ENCODE results near the gene BEST4.

The BEST4 gene

GRCh38 chr1:44788120-44788860, at the start of gene BEST4:
BEST4 (minus strand) TSS chr1:44788170; CDS start chr1:44787705, 465 bp downstream.
- in situ Hi-C loops (cut with MboI; ENCODE audit: low sequenced_read_pairs) = no loop called here

DNA sequence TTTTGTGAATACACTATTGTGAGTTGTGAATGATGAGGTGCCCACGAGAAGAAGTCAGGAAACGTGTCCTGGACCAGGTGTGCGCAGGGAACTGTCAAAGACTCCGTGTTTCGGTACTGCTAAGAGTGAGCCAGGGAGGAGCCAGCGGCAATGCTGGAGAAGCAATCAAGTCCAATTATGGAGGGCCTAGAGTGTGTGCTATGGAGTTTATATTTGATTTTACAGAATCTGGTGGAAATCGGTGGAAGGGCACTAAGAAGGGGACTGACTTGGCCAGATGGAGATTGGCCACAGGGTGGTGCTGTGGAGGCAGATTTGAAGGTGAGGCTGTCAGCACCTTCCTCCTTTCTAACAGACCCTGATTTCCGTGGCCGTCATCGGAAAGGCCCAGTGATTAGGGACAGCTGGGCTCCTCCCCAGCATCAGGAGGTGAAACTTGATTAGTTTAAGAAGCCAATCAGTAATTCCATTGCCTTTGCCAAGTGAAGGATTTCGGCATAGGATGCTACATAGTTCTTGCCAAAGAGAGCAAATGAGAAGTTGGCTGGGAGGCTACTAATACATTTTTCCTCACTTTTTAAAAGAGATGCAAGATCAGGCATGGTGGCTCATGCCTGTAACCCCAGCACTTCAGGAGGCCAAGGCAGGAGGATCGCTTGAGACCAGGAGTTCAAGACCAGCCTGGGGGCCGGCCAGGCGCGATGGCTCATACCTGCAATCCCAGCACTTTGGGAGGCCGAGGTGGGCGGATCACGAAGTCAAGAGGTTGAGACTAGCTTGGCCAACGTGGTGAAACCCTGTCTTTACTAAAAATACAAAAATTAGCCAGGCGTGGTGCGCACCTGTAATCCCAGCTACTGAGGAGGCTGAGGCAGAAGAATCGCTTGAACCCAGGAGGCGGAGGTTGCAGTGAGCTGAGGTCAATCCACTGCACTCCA, 48.0 kb upstream of the BEST4 start:
- in situ Hi-C loops (cut with MboI; ENCODE audit: low sequenced_read_pairs) = no loop called here

GRCh38 chr1:44834328-44834727, 46.4 kb upstream of the BEST4 start:
- in situ Hi-C loops (cut with MboI; ENCODE audit: low sequenced_read_pairs) = no loop called here

- in situ Hi-C loops (cut with MboI; ENCODE audit: low sequenced_read_pairs) = no loop called here
Observed at GRCh38 chr1:44832056-44832705, 44.2 kb upstream of the BEST4 start.

DNA sequence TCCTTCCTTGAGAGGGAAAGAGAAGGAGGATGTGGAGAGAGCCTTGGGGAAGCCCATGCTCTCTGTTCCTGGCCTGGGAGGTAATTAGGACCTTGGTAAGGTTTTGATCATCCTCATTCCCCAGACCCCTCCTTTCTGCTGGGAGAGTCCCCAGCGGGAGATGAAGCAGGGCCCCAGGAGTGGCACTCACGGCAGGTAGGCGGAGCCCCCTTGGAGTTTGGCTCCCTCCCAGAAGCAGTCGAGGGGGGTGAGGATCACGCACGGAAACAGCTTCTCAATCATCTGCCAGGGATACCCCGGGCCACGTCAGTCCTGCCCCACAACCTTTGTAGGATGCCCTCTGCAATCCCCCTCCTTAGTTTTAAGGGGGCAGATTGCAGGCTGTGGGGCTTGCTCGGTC, 43.5 kb upstream of the BEST4 start:
- in situ Hi-C loops (cut with MboI; ENCODE audit: low sequenced_read_pairs) = no loop called here

DNA sequence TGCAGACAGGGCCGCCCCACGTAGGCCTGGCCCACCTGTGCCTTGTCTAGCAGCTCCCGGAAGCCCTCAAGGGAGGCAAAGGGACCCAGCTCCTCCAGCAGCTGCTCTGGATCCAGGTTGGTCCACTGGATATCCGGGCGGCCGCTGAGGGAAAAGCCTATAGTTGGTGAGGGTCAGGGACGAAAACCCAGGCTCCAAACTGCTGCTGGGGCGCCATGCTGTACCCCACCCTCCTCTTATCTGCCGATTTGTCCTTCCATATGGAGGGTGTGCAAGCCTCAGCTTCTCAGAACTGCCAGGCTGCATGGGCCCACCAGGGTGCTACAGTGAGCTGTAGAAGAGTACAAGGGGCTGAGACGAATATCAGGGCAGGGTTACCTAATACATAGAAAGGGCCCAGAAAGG, 42.9 kb upstream of the BEST4 start:
- in situ Hi-C loops (cut with MboI; ENCODE audit: low sequenced_read_pairs) = no loop called here

GRCh38 chr1:44829506-44830384, 41.8 kb upstream of the BEST4 start:
- in situ Hi-C loops (cut with MboI; ENCODE audit: low sequenced_read_pairs) = no loop called here

DNA sequence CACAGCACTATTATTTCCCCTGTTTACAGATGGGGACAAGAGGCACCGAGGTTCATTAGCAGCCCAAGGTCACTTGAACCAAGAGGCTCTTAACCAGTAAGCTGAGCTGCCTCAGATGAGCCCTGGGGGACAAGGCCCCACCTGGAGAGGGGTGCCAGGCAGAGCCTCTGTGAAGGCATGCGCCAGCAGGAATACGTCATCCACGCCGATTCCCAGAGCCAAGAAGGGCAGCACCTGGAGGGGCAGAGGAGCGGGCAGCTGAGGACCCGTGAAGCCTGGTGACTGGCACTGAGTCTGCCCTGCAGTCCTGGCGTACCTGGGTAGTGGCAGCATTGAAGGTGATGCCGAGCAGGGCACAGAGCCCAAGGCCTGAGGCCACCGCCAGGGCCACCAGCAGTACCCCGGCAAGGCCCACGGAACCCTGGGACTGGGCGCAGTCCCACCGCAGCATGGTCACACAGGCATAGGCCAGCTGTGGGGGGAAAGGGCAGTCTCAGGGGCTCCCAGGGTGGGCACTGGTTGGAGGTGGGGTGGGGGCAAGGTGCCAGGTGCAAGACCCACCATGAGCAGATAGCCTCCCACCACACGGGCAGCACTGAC, 41.0 kb upstream of the BEST4 start:
- in situ Hi-C loops (cut with MboI; ENCODE audit: low sequenced_read_pairs) = no loop called here

DNA sequence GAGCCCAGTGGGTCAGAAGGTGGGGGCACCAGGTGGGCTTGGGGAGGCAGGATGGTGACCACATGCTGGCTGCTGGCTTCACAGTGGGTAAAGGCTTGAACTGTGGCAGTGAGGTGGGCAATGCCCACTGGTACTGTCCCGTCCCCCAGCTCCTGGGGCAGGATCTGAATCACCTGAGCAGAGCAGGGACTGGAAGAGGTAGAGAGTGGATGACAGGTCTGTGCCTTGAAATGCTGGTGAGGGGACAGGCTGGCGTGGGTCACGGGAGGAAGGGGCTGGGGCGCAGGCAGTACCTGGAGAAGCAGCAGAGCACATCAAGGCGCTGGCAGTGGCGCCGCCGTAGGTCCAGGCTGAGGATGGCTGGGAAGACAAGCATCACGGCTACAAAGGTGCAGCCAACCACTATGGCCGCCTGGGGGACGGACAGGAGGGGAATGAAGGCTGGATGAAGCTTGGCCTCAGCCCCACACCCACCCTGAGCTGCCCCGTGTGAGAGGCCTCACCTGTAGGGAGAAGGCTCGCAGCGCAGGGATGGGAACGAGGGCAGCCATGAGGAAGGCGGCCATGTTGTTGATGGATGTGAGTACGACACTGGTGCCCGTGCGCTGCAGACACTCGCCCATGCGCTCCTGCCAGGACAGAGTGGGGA, 40.2 kb upstream of the BEST4 start:
- in situ Hi-C loops (cut with MboI; ENCODE audit: low sequenced_read_pairs) = no loop called here

DNA sequence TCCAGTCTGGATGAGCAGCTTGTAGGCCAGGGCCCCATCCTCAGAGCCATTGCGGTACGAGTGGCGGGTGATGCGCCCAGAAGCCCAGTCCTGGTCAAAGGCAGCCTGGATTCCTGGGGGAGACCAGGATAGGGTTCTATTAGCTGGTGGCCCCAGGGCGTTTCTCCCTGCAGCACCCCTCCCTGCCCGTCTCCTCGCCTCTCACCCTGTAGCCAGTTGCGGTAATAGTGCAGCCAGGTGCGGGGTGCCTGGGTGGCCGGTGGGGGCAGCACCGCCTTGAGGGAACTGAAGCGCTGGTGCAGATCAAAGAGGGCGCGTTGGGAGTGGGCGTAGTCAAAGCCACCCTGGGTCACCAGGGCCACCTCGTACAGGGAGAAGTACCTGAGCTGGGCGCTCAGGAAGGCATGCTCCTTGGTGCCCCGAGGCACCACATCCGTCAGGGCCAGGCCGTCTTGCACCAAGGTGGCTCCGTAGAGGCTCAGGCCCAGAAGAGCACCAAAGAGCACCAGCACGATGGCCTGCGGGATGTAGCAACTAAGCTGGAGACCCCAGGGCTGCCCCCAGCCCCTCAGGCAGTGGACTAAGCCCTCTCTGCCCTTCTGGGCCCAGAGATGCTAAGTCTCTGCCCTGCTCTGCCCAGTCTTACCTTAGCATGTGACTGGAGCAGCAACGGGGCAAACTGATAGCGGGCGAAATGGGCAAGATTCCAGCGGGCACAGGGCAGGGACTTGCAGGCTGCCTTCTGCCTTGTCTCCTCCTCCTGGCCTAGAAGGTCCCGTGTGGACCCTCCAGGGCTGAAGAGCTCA, 39.4 kb upstream of the BEST4 start:
- in situ Hi-C loops (cut with MboI; ENCODE audit: low sequenced_read_pairs) = no loop called here

DNA sequence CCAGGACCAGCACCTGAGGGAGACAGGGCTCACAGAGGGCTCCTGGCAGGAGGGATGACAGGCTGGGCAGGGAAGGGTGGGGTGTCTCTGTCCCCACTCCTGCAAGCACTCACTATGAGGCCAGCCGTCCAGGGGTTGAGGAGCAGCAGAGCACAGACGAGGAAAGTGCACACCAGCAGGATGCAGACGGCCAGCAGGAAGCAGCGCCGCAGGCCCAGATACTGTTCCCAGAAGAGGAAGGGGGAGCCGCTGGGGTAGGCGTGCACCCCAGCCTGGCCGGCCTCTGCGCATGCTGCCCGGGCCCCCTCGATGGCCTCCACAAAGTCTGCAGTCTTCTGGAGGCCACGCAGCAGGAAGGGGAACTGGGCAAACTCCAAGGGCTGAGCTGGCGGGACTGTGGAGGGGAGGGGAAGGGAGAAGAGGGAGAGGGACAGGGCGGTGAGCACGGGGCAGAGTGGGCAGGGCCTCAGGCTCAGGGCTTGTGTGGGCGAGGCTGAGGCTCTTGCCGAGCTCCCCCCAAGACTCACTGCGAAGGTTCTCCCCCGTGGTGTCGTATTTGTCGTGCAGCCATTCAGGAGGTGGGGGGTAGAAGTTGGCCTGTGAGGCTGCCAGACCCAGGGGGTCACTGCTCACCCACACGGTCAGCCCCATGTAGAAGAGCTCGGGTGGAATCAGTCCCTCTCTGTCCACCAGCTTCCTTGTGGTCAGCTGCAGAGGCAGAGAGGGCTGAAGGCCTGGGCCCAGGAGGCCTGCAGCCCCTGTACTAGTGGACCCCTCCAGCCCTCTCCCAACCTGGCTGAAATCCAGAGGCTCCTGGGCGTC, 38.6 kb upstream of the BEST4 start:
- in situ Hi-C loops (cut with MboI; ENCODE audit: low sequenced_read_pairs) = no loop called here

DNA sequence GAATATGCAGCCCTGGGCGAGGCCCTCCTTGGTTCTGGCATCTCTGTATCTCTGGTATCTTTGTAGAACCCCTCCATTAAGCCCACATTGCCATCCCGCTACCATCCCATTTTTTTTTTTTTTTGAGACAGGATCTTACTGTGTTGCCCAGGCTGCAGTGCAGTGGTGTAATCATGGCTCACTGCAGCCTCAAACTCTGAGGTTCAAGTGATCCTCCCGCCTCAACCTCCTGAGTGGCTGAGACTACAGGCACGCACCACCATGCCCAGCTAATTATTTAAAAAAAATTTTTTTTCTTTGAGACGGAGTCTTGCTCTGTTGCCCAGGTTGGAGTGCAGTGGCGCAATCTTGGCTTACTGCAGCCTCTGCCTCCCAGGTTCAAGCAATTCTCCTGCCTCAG, 36.4 kb upstream of the BEST4 start:
- in situ Hi-C loops (cut with MboI; ENCODE audit: low sequenced_read_pairs) = loop anchor here (25.0 kb wide), 1 partner anchor 188 kb away; the partner anchor contains the start of genes HECTD3 and UROD

- in situ Hi-C loops (cut with MboI; ENCODE audit: low sequenced_read_pairs) = loop anchor here (25.0 kb wide), 1 partner anchor 189 kb away; the partner anchor contains the start of genes HECTD3 and UROD
Observed at GRCh38 chr1:44822981-44823451, 35.0 kb upstream of the BEST4 start.

GRCh38 chr1:44822131-44822701, 34.2 kb upstream of the BEST4 start:
- in situ Hi-C loops (cut with MboI; ENCODE audit: low sequenced_read_pairs) = loop anchor here (25.0 kb wide), 1 partner anchor 190 kb away; the partner anchor contains the start of genes HECTD3 and UROD

- in situ Hi-C loops (cut with MboI; ENCODE audit: low sequenced_read_pairs) = loop anchor here (25.0 kb wide), 1 partner anchor 191 kb away; the partner anchor contains the start of genes HECTD3 and UROD
Observed at GRCh38 chr1:44821240-44821715, 33.3 kb upstream of the BEST4 start.

GRCh38 chr1:44820328-44821239, 32.6 kb upstream of the BEST4 start:
- in situ Hi-C loops (cut with MboI; ENCODE audit: low sequenced_read_pairs) = loop anchor here (25.0 kb wide), 1 partner anchor 192 kb away; the partner anchor contains the start of genes HECTD3 and UROD
